Caco-2 (cell line): ENCODE measurements around the gene TRPV3. TPM values are rescaled to one million over a fixed set of nuclear protein-coding genes. Genes with fewer than 3 reads are reported as not detected.
A peak's percentile ranks its signal among the peaks of the same experiment; 100 is the strongest.

ENCODE experiments used
- BruUV-seq: library from RNA; stranded (reverse); fragments of 400-500 nt; replicated peaks from 2 replicates; lab custom pipeline; 2021; lab: Mats Ljungman, UMichigan
- CTCF ChIA-PET: fragments of 300-600 bp; sonication (Branson Sonifier 250); formaldehyde crosslinking; loops from one replicate; lab custom pipeline; 2022; ENCODE audit warnings: antibody characterized with exemption; lab: Charles Lee
- POLR2A ChIA-PET: fragments of 300-600 bp; sonication (Branson Sonifier 250); formaldehyde crosslinking; loops from one replicate; lab custom pipeline; 2022; ENCODE audit warnings: antibody characterized with exemption; lab: Charles Lee
- DNase-seq, 2 experiments: peaks; one replicate each; pipeline versions ENCODE4 v3.0.0 to v3.0.0-alpha.2; 2020 to 2022
- H3K27me3 ChIP-seq: replicated peaks from 2 replicates; pipeline ENCODE4 v1.6.0; 2011; ENCODE audit warnings: low read length; ENCODE audit not compliant: control insufficient read depth, insufficient read depth
- H3K36me3 ChIP-seq: 2 replicates; pipeline ENCODE4 v1.5.1; 2011; ENCODE audit warnings: low read length; ENCODE audit not compliant: control insufficient read depth, insufficient read depth
- H3K4me1 ChIP-seq: fragments of 250-450 bp; sonication (Bioruptor Pico); 2 replicates; pipeline ENCODE4 v1.5.1; 2020; ENCODE audit warnings: mild to moderate bottlenecking
- H3K4me3 ChIP-seq: 2 replicates; pipeline ENCODE4 v1.5.1; 2011; ENCODE audit warnings: low read depth, mild to moderate bottlenecking, control low read depth, low read length
- H3K9me3 ChIP-seq: fragments of 250-450 bp; sonication (Bioruptor Pico); 2 replicates; pipeline ENCODE4 v1.5.1; 2020; ENCODE audit warnings: mild to moderate bottlenecking, moderate library complexity
- H3K27ac Mint-ChIP-seq: one replicate; pipeline ENCODE4 v1.8.0; 2022; ENCODE audit warnings: mixed read lengths; ENCODE audit not compliant: unreplicated experiment
- H3K27me3 Mint-ChIP-seq: one replicate; pipeline ENCODE4 v1.8.0; 2022; ENCODE audit warnings: mixed read lengths; ENCODE audit not compliant: insufficient read depth, unreplicated experiment
- H3K36me3 Mint-ChIP-seq: one replicate; pipeline ENCODE4 v1.8.0; 2022; ENCODE audit warnings: mild to moderate bottlenecking, mixed read lengths; ENCODE audit not compliant: insufficient read depth, unreplicated experiment
- H3K4me1 Mint-ChIP-seq: one replicate; pipeline ENCODE4 v1.8.0; 2022; ENCODE audit warnings: low read depth, mixed read lengths; ENCODE audit not compliant: unreplicated experiment
- H3K4me3 Mint-ChIP-seq: one replicate; pipeline ENCODE4 v1.8.0; 2022; ENCODE audit warnings: mild to moderate bottlenecking, moderate library complexity, mixed read lengths; ENCODE audit not compliant: unreplicated experiment
- H3K9me3 Mint-ChIP-seq: one replicate; pipeline ENCODE4 v1.8.0; 2022; ENCODE audit warnings: mixed read lengths; ENCODE audit not compliant: unreplicated experiment
- CTCF ChIP-seq, 2 experiments: fragments of 200-600 bp in 1 of 2; IDR thresholded peaks; 1 replicate in 1 of 2; 2 replicates in 1 of 2; pipeline versions ENCODE4 v1.5.1 to v1.8.0; 2011 to 2022; ENCODE audit warnings: antibody characterized with exemption in 1 of 2, control low read depth in 1 of 2, inconsistent platforms in 1 of 2, low read depth in 1 of 2, low read length in 1 of 2, mild to moderate bottlenecking in 1 of 2, moderate library complexity in 1 of 2; ENCODE audit not compliant: insufficient read depth in 1 of 2, severe bottlenecking in 1 of 2, unreplicated experiment in 1 of 2
- intact Hi-C: fragments of 100-400 bp; cut with micrococcal nuclease; formaldehyde crosslinking; loops from one replicate; pipeline ENCODE4 v1.10.0; 2022; ENCODE audit not compliant: unreplicated experiment
- total RNA-seq: library from RNA; stranded (reverse); gene quantifications from 2 replicates; pipeline ENCODE4 v1.2.3, GENCODE V29; 2022

TRPV3 gene
- total RNA-seq, 1 experiment from 2014 or later: 8.4 TPM

- Mint-ChIP-seq H3K36me3 (peaks cover 16% of the 10 kb centered on the region), H3K4me3 (no peak overlapping the region), H3K9me3 (peaks cover 2% of the 10 kb centered on the region), H3K4me1 (peaks cover 23% of the 10 kb centered on the region), H3K27ac (peak overlapping the region; percentile 66), H3K27me3 (no peaks in the 10 kb centered on the region)
- Histone ChIP-seq H3K9me3 (no peaks in the 10 kb centered on the region), H3K4me1 (peaks cover 36% of the 10 kb centered on the region), H3K36me3 (no peaks in the 10 kb centered on the region), H3K27me3 (no peaks in the 10 kb centered on the region), H3K4me3 (no peak overlapping the region)
- CTCF ChIA-PET: no interaction called here
- POLR2A ChIA-PET: no interaction called here
- DNase-seq: no peak
- no peak for TF ChIP-seq CTCF (IDR thresholded peaks at IDR 0.05; ENCODE audit: insufficient read depth in 1 of 2, low read depth in 1 of 2, low read length in 1 of 2, severe bottlenecking in 1 of 2, unreplicated experiment in 1 of 2)
- BruUV-seq: no TSS peak
- intact Hi-C loops: loop anchor here (10.0 kb wide), 1 partner anchor 58 kb away; the partner anchor contains the start of genes ASPA and SPATA22
These were observed 24.8 kb downstream of the TRPV3 start for GRCh38 chr17:3532859-3533142.

GRCh38 chr17:3532106-3532858 lies 25.3 kb downstream of the TRPV3 start:
- peaks cover 28% of the 10 kb centered on the region for H3K4me1 Mint-ChIP-seq
- intact Hi-C loops: loop anchor here (10.0 kb wide), 1 partner anchor 57 kb away; the partner anchor contains the start of genes ASPA and SPATA22
- Histone ChIP-seq H3K9me3 (no peaks in the 10 kb centered on the region), H3K4me3 (no peak overlapping the region), H3K36me3 (no peaks in the 10 kb centered on the region), H3K4me1 (peaks cover 36% of the 10 kb centered on the region), H3K27me3 (no peaks in the 10 kb centered on the region)
- no peaks in the 10 kb centered on the region for H3K27me3 Mint-ChIP-seq
- no TSS peak for BruUV-seq
- no peak overlapping the region for H3K4me3 Mint-ChIP-seq
- H3K27ac Mint-ChIP-seq: peak overlapping the region; percentile 66
- CTCF ChIA-PET: no interaction called here
- TF ChIP-seq CTCF (IDR thresholded peaks at IDR 0.05; ENCODE audit: insufficient read depth in 1 of 2, low read depth in 1 of 2, low read length in 1 of 2, severe bottlenecking in 1 of 2, unreplicated experiment in 1 of 2): no peak
- POLR2A ChIA-PET: no interaction called here
- peaks cover 7% of the 10 kb centered on the region for H3K9me3 Mint-ChIP-seq
- H3K36me3 Mint-ChIP-seq: peaks cover 21% of the 10 kb centered on the region
- DNase-seq: no peak

- intact Hi-C loops: loop anchor here (10.0 kb wide), 1 partner anchor 57 kb away; the partner anchor contains the start of genes ASPA and SPATA22
- H3K27me3 Mint-ChIP-seq: no peaks in the 10 kb centered on the region
- H3K4me3 Mint-ChIP-seq: no peak overlapping the region
- Histone ChIP-seq H3K27me3 (no peaks in the 10 kb centered on the region), H3K4me3 (no peak overlapping the region), H3K9me3 (no peaks in the 10 kb centered on the region), H3K4me1 (peaks cover 36% of the 10 kb centered on the region), H3K36me3 (no peaks in the 10 kb centered on the region)
- peaks cover 22% of the 10 kb centered on the region for H3K36me3 Mint-ChIP-seq
- no peak for DNase-seq
- H3K27ac Mint-ChIP-seq: peak overlapping the region; percentile 97
- TF ChIP-seq CTCF (IDR thresholded peaks at IDR 0.05; ENCODE audit: insufficient read depth in 1 of 2, low read depth in 1 of 2, low read length in 1 of 2, severe bottlenecking in 1 of 2, unreplicated experiment in 1 of 2): no peak
- ChIA-PET CTCF (no interaction called here), POLR2A (no interaction called here)
- BruUV-seq: no TSS peak
- peaks cover 26% of the 10 kb centered on the region for H3K4me1 Mint-ChIP-seq
- H3K9me3 Mint-ChIP-seq: peaks cover 10% of the 10 kb centered on the region
These were observed 26.1 kb downstream of the TRPV3 start for GRCh38 chr17:3531266-3532101.
